DND-41 (cell line): ENCODE data around the gene CREB3L2.

Source experiments
- CTCF ChIP-seq: IDR thresholded peaks from 2 replicates; pipeline ENCODE4 v1.5.1; 2012; ENCODE audit warnings: borderline replicate concordance, low read length, moderate library complexity, mild to moderate bottlenecking; ENCODE audit not compliant: poor library complexity, severe bottlenecking; ENCODE audit errors: extremely low read depth
- EZH2 ChIP-seq: IDR thresholded peaks from 3 replicates; pipeline ENCODE4 v1.6.1; 2012; ENCODE audit warnings: borderline replicate concordance, low read depth, mild to moderate bottlenecking, moderate library complexity, low read length, inconsistent platforms; ENCODE audit not compliant: severe bottlenecking

DNA sequence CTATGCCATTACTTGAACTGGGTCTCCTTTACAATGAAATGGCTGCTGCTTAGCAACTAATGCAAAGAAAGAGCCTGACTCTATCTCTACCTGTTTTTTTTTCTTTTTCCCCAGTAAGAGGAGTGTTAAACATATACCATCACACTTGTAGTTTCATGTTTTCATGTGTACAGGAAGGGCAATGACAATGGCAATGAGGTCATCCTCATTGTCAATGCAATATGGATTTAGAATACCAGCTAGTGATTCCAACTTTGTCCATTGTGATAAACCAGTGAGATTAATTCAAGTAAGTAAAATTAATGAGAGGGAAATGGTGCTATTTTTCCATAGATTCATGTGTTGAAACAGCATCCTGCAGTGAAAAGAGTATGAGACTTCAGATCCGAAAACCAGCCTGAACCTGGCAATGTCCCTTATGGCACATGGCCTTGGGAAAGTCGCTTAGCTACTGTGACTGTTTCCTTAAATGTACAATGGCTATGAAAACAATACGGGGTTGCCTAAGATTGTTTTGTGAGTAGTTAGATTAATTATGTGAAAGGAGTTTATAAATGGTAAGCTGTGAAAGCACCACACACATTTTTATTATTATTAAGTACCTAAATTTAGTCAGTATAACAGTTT lies 166.3 kb downstream of the CREB3L2 start:
- TF ChIP-seq CTCF (no peak), EZH2 (no peak)
